CD4-positive, alpha-beta T cell treated with Interleukin-21 for 1 hour (primary cell): ENCODE measurements around the gene FAM81B.
"Not testable (repeated sequence)": the region's sequence is repeated elsewhere in the genome, so short reads cannot be mapped to it uniquely, and the experiment has no call there.

Source experiments
- DNase-seq: peaks from one replicate; pipeline ENCODE4 v3.0.0-alpha.2; 2020

Gene FAM81B, protein sequence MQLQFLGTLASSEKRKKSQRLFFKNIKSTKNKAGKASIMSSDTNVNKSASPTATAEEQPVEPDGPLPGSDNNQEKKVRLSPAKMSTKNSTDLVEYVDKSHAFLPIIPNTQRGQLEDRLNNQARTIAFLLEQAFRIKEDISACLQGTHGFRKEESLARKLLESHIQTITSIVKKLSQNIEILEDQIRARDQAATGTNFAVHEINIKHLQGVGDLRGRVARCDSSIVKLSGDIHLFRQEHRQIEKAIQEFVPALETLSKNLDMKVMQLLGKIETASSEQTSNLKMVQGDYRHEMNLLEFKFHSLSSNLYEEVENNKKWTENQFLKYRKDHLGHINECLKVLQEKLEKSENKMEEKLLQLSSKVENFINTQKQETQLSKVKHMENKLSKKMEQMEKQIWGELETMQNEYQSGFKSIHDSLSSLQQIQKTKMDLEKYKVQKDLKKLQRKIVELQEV

DNA sequence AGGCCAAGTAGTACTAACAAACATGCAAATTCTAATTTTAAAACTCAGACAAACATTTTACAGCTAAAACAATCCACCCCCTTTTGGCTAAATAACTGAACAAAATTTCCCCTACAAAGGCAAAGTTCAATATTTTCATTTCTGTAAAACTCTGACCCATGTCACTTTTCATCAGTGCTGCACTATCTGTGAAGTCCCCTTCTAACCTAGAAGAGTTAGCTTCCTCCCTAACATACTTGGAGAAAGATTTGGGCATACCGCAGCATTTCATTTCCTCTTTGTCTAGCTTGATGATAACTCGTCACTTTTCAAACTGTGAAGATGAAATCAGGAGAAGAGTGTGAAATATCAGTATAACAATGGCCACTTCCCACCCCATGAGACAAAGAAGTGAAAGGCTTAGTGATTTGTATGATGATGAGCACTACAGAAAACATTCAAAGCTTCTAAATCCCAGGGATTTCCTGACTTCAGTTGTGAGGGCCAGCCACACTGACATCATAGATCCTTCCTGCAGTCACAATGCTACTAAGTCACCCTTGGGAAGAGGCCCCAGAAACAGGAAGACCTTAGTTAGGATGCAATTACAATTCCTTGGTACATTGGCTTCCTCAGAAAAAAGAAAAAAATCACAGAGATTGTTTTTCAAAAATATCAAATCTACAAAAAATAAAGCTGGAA, at the start of gene FAM81B:
TSS of gene FAM81B (plus strand) at position 555 of the 681 bp plus-strand sequence. CDS start at position 579, 24 bp downstream.
- DNase-seq = no peak

DNA sequence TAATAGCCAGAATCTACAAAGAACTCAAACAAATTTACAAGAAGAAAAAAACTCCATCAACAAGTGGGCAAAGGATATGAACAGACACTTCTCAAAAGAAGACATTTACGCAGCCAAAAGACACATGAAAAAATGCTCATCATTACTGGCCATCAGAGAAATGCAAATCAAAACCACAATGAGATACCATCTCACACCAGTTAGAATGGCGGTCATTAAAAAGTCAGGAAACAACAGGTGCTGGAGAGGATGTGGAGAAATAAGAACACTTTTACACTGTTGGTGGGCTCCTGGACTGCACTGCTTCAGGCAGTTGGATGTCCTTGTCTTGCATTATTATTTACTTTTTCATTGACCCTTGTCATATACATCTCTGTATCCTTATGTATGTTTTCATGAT, 49.7 kb upstream of the FAM81B start:
- DNase-seq = not testable (repeated sequence)

DNA sequence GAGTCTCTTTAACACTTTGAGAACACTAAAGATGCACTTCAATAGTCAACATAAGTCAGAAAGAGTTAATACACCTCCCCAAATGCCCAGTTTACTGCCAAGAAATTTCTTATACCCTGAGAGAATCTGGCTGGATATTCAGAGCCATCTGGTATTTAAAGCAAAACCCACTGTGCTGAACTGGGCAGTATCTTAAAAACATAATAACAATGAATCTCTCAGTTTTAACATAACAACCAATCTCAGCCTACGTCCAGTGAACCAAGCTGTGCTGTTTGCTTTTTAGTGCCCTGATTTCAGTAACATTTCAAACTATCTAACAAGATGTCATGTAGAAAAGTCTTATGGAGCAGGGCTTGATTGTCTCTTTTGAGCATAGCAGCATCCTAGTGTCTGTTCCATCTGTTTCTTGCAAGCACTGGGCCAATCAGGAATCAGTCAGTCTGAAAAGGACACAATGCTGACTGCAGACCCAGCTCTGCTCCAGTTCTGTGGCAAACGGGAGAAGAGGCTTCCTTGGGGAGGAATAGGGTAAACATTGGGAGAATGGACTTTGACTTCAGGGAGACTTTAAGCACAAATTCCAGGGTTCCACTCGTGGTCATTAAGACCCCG, 43.6 kb upstream of the FAM81B start:
- DNase-seq = no peak

DNA sequence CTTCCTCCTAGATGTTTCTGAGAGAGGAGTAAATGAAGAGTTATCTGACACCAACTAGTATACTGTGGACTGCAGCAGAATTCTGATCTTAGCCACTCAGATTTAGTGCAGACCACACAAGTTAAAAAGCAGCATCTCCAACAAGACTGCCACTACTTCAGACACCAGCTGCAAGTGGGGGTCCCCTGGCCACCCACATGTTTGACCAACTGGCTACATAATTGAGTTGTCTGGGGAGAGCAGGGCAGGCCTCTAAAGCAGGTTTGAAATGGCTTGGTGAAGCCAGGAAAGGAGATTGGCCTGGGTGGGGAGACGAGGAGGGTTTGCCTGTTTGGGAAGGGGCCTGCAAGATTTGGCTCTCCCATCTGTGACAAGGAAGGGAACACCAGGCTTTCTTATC, 40.5 kb upstream of the FAM81B start:
- no peak for DNase-seq

DNA sequence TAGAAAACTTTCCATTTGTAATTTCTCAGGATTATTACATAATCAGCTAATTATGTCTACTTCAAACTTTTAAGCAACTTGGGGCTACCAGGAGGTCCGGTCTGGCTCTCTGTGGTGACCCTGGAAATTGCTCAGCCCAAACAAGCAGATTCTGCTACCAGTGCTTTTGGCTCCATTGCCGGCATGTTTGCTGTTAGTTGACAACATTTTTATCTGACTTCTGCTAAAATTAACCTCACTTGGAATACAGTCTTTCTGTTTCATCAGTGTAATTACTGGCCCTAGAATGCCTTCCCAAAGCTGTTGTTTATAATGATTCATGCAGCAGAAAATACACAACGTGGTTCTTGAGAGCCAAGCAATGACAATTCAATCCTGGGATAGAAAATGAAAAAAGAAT, 38.5 kb upstream of the FAM81B start:
- no peak for DNase-seq

DNA sequence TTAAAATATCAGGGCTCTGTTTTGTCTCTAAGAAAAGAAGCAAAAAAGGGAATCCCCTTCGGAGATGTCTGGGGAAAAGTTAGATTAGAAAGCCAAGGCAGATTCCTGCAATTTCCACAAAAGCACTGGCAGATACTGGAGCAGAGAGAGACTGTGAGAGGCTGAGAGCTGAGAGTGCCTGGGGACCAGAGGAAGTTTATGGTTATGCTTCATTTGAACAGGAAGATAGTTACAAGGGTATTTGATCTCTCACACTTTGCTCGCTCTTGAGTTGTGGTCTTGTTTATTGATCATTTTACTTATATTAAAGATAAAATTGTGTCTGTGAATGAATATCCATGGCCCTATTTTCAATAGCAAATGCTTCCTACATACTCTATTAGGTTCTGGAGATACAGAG, 32.8 kb upstream of the FAM81B start:
- DNase-seq = no peak

DNA sequence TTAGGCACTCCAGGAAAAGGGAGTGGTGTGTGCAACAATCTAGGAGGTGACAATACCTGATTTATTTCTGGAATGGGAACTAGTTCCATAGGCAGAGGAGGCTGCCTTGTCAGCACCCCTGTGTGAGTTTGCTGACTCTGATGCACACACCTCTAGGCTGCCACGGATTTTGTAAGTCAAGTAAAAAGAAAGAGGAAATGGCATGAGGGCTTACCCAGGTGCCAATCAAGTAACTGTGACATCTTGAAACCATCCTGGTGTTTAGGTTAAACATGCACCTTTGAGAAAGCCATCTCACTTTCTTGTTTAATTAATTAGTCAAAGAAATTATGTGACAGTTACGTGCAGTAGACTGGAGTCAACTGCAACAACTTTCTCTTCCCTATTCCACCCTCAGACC, 32.3 kb upstream of the FAM81B start:
- no peak for DNase-seq

DNA sequence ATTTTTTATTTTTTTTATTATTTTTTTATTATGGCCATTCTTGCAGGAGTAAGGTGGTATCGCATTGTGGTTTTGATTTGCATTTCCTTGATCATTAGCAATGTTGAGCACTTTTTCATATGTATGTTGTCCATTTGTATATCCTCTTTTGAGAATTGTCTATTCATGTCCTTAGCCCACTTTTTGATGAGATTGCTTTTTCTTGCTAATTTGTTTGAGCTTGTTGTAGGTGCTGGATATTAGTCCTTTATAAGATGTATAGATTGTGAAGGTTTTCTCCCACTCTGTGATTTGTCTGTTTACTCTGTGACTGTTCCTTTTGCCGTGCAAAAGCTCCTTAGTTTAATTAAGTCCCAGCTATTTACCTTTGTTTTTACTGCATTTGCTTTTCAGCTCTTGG, 30.5 kb upstream of the FAM81B start:
- DNase-seq = not testable (repeated sequence)

DNA sequence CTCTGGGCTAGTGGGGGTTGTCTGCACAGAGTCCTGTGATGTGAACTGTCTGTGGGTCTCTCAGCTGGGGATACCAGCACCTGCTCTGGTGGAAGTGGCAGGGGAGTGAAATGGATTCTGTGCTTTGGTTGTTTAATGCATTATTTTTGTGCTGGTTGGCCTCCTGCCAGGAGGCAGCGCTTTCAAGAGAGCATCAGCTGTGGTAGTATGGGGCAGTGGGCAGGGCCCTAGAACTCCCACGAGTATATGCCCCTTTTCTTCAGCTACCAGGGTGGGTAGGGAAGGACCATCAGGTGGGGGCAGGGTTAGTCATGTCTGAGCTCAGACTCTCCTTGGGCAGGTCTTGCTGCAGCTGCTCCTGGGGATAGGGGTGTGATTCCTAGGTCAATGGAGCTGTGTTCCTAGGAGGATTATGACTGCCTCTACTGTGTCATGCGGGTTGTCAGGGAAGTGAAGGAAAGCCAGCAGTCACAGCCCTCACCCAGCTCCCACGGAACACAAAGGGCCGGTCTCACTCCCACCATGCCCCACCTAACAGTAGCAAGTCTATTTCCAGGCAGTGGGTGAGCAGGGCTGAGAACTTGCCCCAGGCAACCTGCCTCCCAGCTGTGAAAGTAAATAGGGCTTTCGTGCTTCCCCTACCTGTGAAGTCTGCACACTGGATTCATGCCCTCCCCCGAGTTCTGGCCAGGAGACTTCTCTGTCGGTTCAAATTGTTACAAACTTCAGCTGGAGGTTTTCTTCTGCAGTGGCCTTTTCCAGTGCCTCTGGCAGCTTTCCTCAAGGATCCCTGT, 25.7 kb upstream of the FAM81B start:
- no peak for DNase-seq

DNA sequence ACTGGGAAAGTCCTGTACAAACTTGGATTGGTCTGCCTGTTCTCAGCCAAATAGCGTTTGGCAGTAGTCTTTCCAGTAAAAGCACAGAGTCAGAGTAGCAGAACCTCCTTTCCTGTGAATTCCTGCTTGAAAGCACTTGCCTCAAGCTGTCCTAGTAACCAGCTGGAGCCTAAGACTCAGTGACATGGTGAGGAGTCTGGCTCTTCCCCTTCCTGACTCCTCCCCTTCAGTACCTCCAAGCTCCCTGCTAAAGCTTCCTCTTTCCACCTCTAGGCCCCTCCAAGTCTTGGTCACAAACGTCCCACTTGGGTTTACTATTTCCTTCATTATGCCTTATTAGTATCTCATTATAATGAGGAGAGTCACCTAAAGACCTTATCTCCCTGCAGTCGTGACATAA, 21.4 kb upstream of the FAM81B start:
- DNase-seq = no peak

DNA sequence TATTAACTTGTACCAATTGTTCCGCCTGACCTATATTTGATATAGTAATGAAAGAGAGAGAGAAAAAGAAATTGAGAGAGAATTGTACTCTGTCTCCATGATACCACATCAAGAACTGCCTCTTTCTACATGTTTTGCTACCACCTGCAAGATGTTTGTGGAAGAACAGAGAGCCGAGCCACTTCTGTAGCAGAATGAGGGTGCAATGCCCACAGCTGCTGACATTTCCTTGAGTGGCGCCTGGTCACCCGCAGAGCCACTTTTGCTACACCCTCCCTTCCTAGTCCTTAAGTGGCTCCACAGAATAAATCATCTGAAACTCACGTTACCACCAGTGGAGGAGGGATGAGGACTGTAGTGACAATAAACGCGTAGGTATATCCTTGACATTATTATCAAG, 17.1 kb upstream of the FAM81B start:
- DNase-seq = no peak

DNA sequence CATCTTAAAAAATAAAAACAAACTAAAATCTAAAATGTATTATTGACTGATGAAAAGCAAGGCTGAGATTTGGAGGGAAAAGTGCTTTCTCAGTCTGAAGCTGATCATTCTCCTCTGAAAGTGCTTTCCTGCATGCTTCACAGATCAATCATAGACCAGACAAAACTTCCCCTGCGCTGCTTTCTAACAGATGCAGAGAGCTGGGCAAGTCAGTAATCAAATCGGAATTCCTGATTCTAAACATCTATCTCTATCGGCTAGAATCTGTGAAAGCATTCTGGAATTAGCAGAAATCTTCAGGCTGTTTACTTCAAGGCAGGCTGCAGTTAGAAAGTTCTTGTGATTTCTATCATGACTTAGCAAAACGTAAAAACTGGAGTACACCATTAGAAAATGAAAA, 15.6 kb upstream of the FAM81B start:
- DNase-seq = no peak

DNA sequence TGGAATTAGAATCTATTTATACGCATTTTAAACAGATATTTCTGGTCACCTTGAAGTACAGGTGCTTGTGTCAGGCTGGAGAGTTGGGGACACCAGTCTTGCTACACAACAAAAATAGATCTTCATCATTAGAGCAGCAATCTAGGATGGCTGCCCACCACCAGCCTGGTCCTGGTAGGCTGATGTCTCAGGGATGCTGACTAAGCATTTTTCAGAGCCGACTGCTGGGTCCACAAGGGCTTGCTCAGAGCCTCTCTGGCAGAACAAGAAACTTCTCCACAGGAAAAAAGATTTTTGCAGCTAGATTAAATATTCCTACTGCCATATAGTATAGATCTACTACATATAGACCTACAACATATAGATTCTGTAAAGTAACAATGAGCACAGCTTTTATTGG, 12.0 kb upstream of the FAM81B start:
- DNase-seq = no peak

DNA sequence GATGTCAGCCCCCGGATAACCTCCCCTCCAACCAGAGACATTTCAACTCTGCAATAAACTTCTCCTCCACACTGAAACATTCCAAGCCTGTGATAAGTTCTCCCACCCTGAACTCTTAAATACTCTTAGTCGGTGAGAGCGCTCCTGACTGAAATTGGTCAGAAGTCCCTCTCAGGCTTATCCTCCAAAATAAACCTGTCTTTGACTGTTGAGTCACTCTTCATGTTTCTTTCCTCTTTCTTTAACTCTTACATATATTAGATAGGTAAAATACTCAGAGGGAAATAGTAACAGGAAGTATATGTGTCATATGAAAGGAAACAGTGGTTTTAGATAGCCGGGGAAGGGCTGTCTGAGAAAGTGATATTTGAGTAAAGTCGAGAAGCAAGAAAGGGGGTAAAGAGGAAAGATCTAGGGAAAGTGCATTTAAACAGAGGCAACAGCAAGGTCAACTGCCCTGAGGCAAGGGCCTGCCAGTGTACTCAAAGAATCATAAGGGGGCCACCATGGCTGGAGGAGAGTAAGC, 11.0 kb upstream of the FAM81B start:
- DNase-seq = no peak

DNA sequence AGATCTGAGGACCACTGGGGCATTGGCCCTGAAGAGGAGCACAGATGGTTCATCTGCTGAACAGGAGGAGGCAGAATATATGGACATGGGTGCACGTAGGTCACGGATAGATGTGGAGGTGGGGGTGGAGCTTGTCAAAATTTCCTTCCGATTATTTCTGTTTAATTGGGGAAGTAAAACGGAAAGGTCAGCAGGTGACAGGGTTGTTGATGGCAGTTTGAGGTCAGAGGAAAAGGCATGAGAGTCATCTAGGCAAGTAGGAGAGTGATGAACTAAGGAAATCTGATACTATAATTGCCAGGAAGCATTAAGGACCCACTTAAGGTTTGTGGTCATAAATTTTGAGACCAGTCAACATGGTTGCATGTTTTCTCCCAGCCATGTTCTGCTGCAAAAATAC, 8.4 kb upstream of the FAM81B start:
- DNase-seq = no peak

DNA sequence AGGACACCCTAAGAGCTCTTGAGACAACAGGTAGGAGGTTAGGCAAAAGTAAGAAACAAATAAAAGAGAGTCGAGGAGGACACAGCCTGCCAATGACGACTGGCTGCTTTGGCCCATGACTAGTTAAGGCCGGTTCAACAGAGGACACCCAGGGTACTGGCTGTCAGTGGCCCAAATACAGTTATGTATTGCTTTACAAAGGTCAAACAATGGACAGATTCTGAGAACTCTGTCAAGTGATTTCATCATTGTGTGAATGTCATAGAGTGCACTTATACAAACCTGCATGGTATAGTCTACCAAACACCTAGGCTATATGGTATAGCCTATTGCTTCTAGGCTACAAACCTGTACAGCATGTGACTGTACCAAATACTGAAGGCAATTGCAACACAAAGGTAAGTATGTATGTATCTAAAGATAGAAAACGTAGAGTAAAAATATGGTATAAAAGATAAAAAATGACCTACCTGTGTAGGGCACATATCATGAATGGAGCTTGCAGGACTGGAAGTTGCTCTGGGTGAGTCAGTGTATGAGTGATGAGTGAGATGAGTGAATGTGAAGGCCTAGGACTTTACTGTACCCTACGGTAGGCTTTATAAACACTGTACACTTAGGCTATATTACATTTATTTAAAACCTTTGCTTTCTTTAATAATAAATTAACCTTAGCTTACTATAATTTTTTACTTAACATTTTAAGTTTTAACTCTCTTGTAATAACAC, 6.5 kb upstream of the FAM81B start:
- DNase-seq = no peak

DNA sequence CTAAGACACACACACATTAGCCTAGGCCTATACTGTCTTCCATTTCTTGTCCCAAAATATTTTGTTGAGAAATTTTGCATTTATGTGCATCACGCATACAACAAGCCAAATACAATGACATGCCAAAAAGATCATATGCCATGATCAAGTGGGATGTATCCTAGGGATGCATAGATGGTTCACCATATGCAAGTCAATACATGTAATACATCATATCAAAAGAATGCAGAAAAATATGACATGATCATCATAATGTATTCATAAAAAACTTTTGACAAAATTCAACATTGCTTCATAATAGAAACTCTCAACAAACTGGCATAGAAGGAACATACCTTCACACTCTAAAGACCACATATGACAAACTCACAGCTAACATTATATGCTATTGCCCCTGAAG, 5.8 kb upstream of the FAM81B start:
- DNase-seq = no peak

DNA sequence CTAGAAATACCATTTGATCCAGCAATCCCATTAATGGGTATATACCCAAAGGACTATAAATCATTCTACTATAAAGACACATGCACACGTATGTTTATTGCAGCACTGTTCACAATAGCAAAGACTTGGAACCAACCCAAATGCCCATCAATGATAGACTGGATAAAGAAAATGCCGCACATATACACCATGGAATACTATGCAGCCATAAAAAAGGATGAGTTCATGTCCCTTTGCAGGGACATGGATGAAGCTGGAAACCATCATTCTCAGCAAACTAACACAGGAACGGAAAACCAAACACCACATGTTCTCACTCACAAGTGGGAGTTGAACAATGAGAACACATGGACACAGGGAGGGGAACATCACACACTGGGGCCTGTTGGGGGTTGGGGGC, 799 bp downstream of the FAM81B start:
- DNase-seq = not testable (repeated sequence)

DNA sequence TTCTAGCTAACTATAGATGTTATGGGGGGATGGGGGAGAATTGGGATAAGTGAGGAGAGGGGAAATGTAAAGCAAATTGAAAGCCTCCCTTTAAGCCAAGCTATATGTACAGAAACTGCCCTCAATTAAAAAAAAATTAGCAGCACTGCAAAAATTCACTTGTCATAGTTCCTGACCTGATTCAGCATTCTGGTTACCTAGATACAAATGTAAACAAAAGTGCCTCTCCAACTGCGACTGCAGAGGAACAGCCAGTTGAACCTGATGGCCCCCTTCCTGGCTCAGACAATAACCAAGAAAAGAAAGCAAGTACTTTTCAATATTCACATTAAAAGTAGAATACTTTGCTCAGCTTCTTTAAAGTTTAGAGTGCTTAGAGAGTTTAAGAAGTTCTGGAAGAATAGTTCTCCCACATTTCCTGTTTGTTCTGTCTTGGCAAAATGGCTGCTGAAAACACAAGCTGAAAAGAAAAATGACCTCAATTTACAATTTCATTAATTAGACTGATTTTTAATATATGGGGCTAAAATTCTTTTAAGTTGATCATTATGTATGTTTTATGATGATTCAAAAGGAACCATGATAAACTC, 1.5 kb downstream of the FAM81B start:
- no peak for DNase-seq

DNA sequence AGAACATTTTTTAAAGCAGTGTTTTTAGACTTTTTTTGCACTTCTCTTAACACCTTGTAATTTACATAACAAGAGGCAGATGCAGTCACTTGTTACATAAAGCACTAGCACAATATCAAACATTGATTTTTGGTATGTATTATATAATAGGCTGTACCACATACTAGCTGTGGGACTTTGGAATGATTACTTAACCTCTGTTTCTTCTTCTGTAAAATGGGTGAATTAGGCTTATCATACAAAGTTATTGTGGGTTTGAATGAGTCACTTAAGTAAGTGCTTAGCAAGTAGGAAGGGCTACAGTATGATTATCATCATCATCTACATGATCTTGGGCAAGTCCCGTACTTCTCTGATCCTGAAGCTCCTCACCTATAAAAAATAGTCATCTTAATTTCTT, 2.1 kb downstream of the FAM81B start:
- DNase-seq = no peak

DNA sequence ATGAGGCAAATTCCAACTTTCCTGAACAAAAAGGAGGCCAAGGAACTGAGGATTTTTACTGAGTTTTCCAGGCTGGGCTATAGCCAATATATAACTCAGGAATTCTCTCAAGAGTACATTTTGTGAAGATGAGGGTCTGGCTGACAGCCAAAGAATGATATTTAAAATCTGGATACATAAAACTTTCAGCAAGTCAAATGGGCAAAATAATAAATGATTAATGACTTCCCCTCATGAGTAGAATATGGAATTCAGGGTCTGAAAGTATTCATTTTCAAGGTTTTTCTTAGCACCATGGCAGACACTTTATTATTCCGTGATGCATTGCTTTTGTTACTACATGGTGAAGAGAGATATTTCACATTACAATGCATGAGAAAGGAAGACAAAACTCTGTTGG, 7.8 kb downstream of the FAM81B start:
- no peak for DNase-seq

DNA sequence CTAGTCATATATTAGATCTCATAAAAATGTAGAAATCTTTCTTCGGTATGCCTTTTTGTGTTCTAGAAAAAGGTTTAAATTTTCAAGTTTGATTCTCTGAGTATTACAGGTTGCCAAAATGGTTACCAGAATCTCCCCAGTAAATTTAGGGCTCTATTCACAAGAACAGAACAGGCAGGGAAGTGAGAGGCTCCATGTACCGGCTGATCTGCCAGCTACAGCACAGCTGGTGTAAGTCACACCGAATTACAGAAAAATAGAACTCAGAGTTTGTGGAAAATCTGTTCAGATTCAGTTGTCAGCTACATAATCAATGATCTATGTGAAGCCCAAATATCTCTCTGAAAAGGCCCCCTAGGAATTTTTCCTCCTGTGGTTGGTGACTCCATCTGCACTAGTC, 10.5 kb downstream of the FAM81B start:
- DNase-seq = no peak
